ENCODE results near the gene FARP1. TPM values are rescaled to one million over a fixed set of nuclear protein-coding genes. Genes with fewer than 3 reads are reported as not detected.
A peak's percentile ranks its signal among the peaks of the same experiment; 100 is the strongest.

FARP1 gene
- total and polyA plus RNA-seq, 2 experiments from 2014 or later: 43.2 to 44.2 TPM

- DNase-seq (ENCODE audit: low read depth in 1 of 2, low spot score in 1 of 2): no peak
- no peak overlapping the region for H3K27ac ChIP-seq
Observed at GRCh38 chr13:98326291-98326690, 183.4 kb downstream of the FARP1 start.

GRCh38 chr13:98327371-98328270 is 184.7 kb downstream of the FARP1 start:
- Histone ChIP-seq H3K9me3 (ENCODE audit: low read depth) (no peaks in the 10 kb centered on the region), H3K27ac (peak overlapping the region; percentile 69), H3K36me3 (no peaks in the 10 kb centered on the region), H3K27me3 (no peaks in the 10 kb centered on the region), H3K4me3 (no peak overlapping the region), H3K4me1 (ENCODE audit: low read depth) (peaks cover 28% of the 10 kb centered on the region)
- DNase-seq (ENCODE audit: low read depth in 1 of 2, low spot score in 1 of 2): peak; percentile 62 to 65
- TF ChIP-seq CTCF (IDR thresholded peaks at IDR 0.05; ENCODE audit: low read depth, low read length): no peak

More at GRCh38 chr13:98326291-98326690, 183.4 kb downstream of the FARP1 start:
- Histone ChIP-seq H3K4me3 (no peak overlapping the region), H3K4me1 (ENCODE audit: low read depth) (peaks cover 28% of the 10 kb centered on the region), H3K9me3 (ENCODE audit: low read depth) (no peaks in the 10 kb centered on the region), H3K36me3 (no peaks in the 10 kb centered on the region), H3K27me3 (no peaks in the 10 kb centered on the region)
- TF ChIP-seq CTCF (IDR thresholded peaks at IDR 0.05; ENCODE audit: low read depth, low read length): no peak

GRCh38 chr13:98328511-98328910 is 185.6 kb downstream of the FARP1 start:
- Histone ChIP-seq H3K9me3 (ENCODE audit: low read depth) (no peaks in the 10 kb centered on the region), H3K4me1 (ENCODE audit: low read depth) (peaks cover 28% of the 10 kb centered on the region), H3K27ac (peak overlapping the region; percentile 69), H3K36me3 (no peaks in the 10 kb centered on the region), H3K27me3 (no peaks in the 10 kb centered on the region), H3K4me3 (no peak overlapping the region)
- TF ChIP-seq CTCF (IDR thresholded peaks at IDR 0.05; ENCODE audit: low read depth, low read length): no peak
- DNase-seq (ENCODE audit: low read depth in 1 of 2, low spot score in 1 of 2): no peak

- Histone ChIP-seq H3K27ac (no peak overlapping the region), H3K9me3 (ENCODE audit: low read depth) (no peaks in the 10 kb centered on the region), H3K36me3 (no peaks in the 10 kb centered on the region), H3K4me1 (ENCODE audit: low read depth) (peaks cover 14% of the 10 kb centered on the region), H3K4me3 (no peak overlapping the region), H3K27me3 (no peaks in the 10 kb centered on the region)
- no peak for TF ChIP-seq CTCF (IDR thresholded peaks at IDR 0.05; ENCODE audit: low read depth, low read length)
- no peak for DNase-seq (ENCODE audit: low read depth in 1 of 2, low spot score in 1 of 2)
Observed at GRCh38 chr13:98332222-98332621, 189.3 kb downstream of the FARP1 start.

GRCh38 chr13:98332691-98333090 is 189.8 kb downstream of the FARP1 start:
- H3K4me3 ChIP-seq: no peak overlapping the region
- no peaks in the 10 kb centered on the region for H3K27me3 ChIP-seq
- H3K27ac ChIP-seq: no peak overlapping the region
- peaks cover 9% of the 10 kb centered on the region for H3K4me1 ChIP-seq (ENCODE audit: low read depth)
- no peaks in the 10 kb centered on the region for H3K9me3 ChIP-seq (ENCODE audit: low read depth)
- no peaks in the 10 kb centered on the region for H3K36me3 ChIP-seq
- DNase-seq (ENCODE audit: low read depth in 1 of 2, low spot score in 1 of 2): no peak
- no peak for TF ChIP-seq CTCF (IDR thresholded peaks at IDR 0.05; ENCODE audit: low read depth, low read length)
